DMS53 treated with DMSO at 0.1 percent for 48 hours (cell line): ENCODE measurements around the gene TUBB2A.
A peak's percentile ranks its signal among the peaks of the same experiment; 100 is the strongest.

Experiments
- DNase-seq: peaks from one replicate; lab custom pipeline; 2025; ENCODE audit not compliant: unreplicated experiment; lab: John Stamatoyannopoulos, UW

Gene TUBB2A

DNA sequence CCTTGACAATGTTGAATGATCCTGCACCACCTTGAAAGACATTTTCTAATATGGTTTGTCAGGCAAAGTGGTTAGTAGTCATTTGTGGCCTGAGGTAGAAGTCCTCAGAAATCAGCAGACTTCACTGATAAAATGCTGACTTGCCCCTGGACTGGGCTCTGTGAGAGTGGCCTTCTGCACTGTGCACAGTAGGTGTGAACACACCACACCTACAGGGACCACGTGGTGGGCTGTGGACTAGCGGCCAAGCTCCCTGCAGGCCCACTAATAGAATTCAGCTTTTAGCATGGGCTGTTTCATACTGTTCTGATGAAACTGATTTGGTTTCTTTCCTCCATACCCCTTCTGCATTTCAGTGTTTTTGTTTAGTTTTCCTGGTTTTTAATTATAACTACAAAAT, 31.5 kb downstream of the TUBB2A start:
- DNase-seq, result no peak

DNA sequence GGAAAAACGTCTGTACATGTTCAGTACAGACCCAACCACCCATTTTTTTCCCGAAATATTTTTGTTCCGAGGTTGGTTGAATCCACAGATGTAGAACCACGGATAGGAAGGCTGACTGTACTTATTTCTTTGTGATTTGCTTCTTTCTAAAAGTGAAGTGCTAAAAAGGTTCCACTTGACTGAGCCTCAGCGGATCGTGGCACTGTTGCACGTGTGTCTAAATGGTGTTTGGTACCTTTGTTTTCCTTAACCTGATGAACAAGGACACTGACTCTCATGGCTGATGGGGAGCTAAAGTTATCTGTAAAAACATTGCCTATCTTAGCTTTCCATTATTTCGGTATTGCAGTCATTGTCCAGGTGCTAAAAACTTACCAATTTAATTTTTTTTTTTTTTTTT, 32.7 kb downstream of the TUBB2A start:
- DNase-seq, result no peak

- DNase-seq, result no peak
These were observed 34.5 kb downstream of the TUBB2A start for GRCh38 chr6:3122823-3123182.

DNA sequence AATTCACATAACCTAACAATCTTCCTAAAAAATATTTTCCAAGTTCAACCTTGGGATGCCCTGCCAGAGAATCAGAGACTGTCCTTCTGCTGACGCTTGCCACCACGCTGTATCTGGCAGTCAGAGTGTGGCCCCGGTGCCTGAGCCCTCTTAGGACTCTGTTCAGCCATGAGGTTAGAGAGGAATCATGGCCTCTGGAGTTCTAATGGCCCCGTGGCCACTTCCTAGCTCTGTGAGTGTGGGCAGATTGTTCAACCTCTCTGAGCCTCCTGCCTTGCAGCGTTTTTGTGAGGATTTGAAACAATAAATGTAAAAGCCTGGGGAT, 36.6 kb downstream of the TUBB2A start:
- DNase-seq, result no peak

- DNase-seq, result no peak
These were observed 38.2 kb downstream of the TUBB2A start for GRCh38 chr6:3119040-3119723.

DNA sequence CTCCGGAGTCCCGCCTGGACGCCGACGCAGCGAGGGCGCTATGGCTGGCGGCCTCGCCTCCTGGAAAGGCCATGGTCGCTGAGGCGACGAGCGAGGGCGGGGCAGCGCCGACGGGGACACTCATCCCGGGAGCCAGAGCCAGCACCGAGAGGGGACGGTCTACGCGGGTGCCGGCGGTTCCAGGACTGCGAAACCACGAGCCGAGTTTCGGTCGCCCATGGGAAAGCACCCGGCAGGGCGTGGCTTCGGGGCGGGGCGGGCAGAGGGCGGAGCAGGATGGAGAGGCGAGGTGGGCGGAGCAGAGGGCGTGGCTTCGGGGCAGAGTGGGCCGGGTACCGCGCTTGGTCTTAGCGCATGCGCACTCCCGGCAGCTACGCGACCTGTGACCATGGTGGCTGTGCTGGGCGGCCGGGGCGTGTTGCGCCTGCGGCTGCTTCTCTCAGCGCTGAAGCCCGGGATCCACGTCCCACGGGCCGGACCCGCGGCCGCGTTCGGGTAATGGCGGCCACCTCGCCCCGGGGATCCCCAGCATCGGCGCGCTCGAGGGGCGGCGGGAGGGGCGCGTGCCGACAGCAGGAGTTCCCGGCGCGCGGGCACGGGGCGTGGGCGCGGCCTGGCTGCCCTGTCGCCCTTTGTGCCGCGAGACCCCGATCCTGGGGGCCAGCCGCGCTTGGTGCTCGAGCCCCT, 38.8 kb downstream of the TUBB2A start, which contains the start of gene BPHL:
BPHL (plus strand) TSS at position 359 of the 687 bp plus-strand sequence; CDS start at position 389, 30 bp downstream.
- DNase-seq, result peak; percentile 85

DNA sequence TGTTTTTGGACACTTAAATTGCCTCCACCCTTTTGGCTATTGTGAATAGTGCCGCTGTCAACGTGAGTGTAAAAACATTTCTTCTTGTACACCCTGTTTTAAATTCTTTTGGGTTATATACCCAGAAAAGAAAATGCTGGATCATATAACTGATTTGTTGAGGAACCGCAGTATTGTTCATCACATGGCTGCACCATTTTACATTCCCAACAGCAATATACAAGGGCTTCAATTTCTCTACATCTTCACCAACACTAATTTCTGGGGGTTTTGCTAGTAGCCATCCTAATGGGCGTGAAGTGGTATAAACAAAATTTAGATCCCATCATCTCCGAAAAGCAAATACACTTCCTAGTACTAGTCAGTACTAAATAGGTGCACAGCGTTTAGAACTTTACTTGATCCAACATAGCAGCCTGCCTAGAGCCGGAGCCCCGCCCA, 39.4 kb downstream of the TUBB2A start:
- DNase-seq, result no peak

- DNase-seq, result no peak
These were observed 43.0 kb downstream of the TUBB2A start for GRCh38 chr6:3114377-3114776.

DNA sequence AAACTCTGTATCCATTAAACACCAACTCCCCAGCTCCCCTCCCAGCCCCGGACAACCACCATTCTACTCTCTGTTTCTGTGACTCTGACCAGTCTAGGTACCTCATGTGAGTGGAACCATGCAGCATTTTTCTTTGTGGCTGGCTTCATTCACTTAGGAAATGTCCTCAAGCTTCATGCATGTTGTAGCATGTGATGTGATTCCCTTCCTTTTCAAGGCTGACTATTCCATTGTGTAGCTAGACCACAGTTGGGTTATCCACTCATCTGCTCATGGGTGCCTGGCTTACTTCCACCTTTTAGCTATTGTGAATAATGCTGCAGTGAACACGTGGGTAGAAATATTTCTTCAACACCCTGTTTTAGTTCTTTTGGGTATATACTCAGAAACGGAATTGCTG, 47.6 kb downstream of the TUBB2A start:
- DNase-seq, result no peak

- DNase-seq, result no peak
These were observed 48.5 kb downstream of the TUBB2A start for GRCh38 chr6:3108746-3109414.
